Liver (tissue), 9 donors: ENCODE measurements around the gene KLK14. TPM values are rescaled to one million over a fixed set of nuclear protein-coding genes. Genes with fewer than 3 reads are reported as not detected.

Source experiments
- DNase-seq: peaks from one replicate; pipeline ENCODE4 v3.0.0-alpha.2; 2017; ENCODE audit warnings: low spot score
- H3K27ac ChIP-seq, 2 donors: one replicate each; pipeline ENCODE4 v1.7.0; 2013; ENCODE audit warnings: inconsistent platforms in 2 of 2, low read length in 2 of 2, control low read depth in 1 of 2, low read depth in 1 of 2, mild to moderate bottlenecking in 1 of 2
- H3K27me3 ChIP-seq, 4 donors: one replicate each; pipeline versions ENCODE4 v1.6.1 to v1.7.0; 2013; ENCODE audit warnings: low read length in 3 of 4, inconsistent platforms in 1 of 4, mild to moderate bottlenecking in 1 of 4, moderate library complexity in 1 of 4; ENCODE audit not compliant: control insufficient read depth in 4 of 4, insufficient read depth in 4 of 4
- H3K36me3 ChIP-seq, 4 donors: one replicate each; pipeline versions ENCODE4 v1.6.1 to v1.7.0; 2013; ENCODE audit warnings: low read length in 3 of 4, mild to moderate bottlenecking in 3 of 4, low read depth in 1 of 4, moderate library complexity in 1 of 4; ENCODE audit not compliant: control insufficient read depth in 4 of 4, insufficient read depth in 3 of 4
- H3K4me1 ChIP-seq, 4 donors: one replicate each; pipeline versions ENCODE4 v1.6.1 to v1.7.0; 2013; ENCODE audit warnings: low read length in 3 of 4, mild to moderate bottlenecking in 3 of 4, moderate library complexity in 1 of 4; ENCODE audit not compliant: control insufficient read depth in 4 of 4, insufficient read depth in 4 of 4
- H3K4me3 ChIP-seq, 3 donors: one replicate each; pipeline versions ENCODE4 v1.6.1 to v1.7.0; 2013; ENCODE audit warnings: low read length in 3 of 3, control low read depth in 1 of 3, low read depth in 1 of 3, mild to moderate bottlenecking in 1 of 3
- H3K9ac ChIP-seq, 2 donors: one replicate each; pipeline ENCODE4 v1.7.0; 2013; ENCODE audit warnings: low read length in 2 of 2, mild to moderate bottlenecking in 2 of 2, moderate library complexity in 2 of 2, control low read depth in 1 of 2, low read depth in 1 of 2
- H3K9me3 ChIP-seq, 4 donors: one replicate each; pipeline versions ENCODE4 v1.6.1 to v1.7.0; 2013; ENCODE audit warnings: low read length in 3 of 4; ENCODE audit not compliant: control insufficient read depth in 4 of 4
- EGR1 ChIP-seq, 2 donors: IDR thresholded peaks; 2 replicates each; pipeline ENCODE4 v1.6.1; 2016 to 2018; ENCODE audit warnings: antibody characterized with exemption in 2 of 2, low read depth in 2 of 2
- FOXA2 ChIP-seq: IDR thresholded peaks from 2 replicates; pipeline ENCODE4 v1.6.1; 2016; ENCODE audit warnings: antibody characterized with exemption
- GABPA ChIP-seq, 2 donors: IDR thresholded peaks in 1 of 2; conservative IDR thresholded peaks in 1 of 2; 2 replicates each; pipeline ENCODE4 v1.6.1; 2016; ENCODE audit warnings: antibody characterized with exemption in 2 of 2, mild to moderate bottlenecking in 1 of 2, moderate library complexity in 1 of 2
- HNF4A ChIP-seq, 2 donors: conservative IDR thresholded peaks; 2 replicates each; pipeline ENCODE4 v1.6.1; 2016; ENCODE audit warnings: antibody characterized with exemption in 2 of 2, mild to moderate bottlenecking in 2 of 2
- JUND ChIP-seq, 2 donors: IDR thresholded peaks; 2 replicates each; pipeline ENCODE4 v1.6.1; 2016; ENCODE audit warnings: antibody characterized with exemption in 2 of 2
- RAD21 ChIP-seq, 2 donors: IDR thresholded peaks; 2 replicates each; pipeline ENCODE4 v1.6.1; 2016; ENCODE audit warnings: antibody characterized with exemption in 2 of 2, mild to moderate bottlenecking in 2 of 2
- REST ChIP-seq: IDR thresholded peaks from 2 replicates; pipeline ENCODE4 v1.6.1; 2016; ENCODE audit warnings: antibody characterized with exemption, mild to moderate bottlenecking
- RXRA ChIP-seq, 2 donors: IDR thresholded peaks; 2 replicates each; pipeline ENCODE4 v1.6.1; 2017 to 2018; ENCODE audit warnings: antibody characterized with exemption in 2 of 2, mild to moderate bottlenecking in 1 of 2
- SP1 ChIP-seq: IDR thresholded peaks from 2 replicates; pipeline ENCODE4 v1.6.1; 2018; ENCODE audit warnings: antibody characterized with exemption, mild to moderate bottlenecking
- TAF1 ChIP-seq: conservative IDR thresholded peaks from 2 replicates; pipeline ENCODE4 v1.6.1; 2016; ENCODE audit warnings: antibody characterized with exemption, mild to moderate bottlenecking
- YY1 ChIP-seq: IDR thresholded peaks from 2 replicates; pipeline ENCODE4 v1.6.1; 2016; ENCODE audit warnings: antibody characterized with exemption, mild to moderate bottlenecking
- WGBS: extraction: QIAGEN DNeasy Blood & Tissue Kit; methylation state at CpG from one replicate; pipeline ENCODE4 v1.1.7; 2013; 5-methylcytosine and 5-hydroxymethylcytosine counted together
- polyA plus RNA-seq, 2 donors: library from polyadenylated mRNA; stranded (reverse) in 1 of 2; unstranded in 1 of 2; fragments of 200-250 nt in 1 of 2; fragments of >200 nt in 1 of 2; fragmentation: Nextera tagmentation in 1 of 2; extraction: Ambion mirVana in 1 of 2; gene quantifications; one replicate each; pipeline versions ENCODE4 v1.2.1 to v1.2.3, GENCODE V29; 2013 to 2015
- total RNA-seq, 2 donors: library from RNA; depleted of rRNA; stranded (reverse); fragments of >200 nt; gene quantifications; one replicate each; pipeline ENCODE4 v1.2.3, GENCODE V29; 2014
- TF ChIP-seq, protein P1 (sequence below): IDR thresholded peaks from 2 replicates; pipeline ENCODE4 v1.6.1; 2016; ENCODE audit warnings: antibody characterized with exemption
- donor health status: healthy.
- donor health status: healthy.
- donor health status: healthy.
- donor health status: healthy.
- donor health status: healthy.

Gene KLK14
- total and polyA plus RNA-seq, 4 donors = 0.06 TPM; not detected in 3

DNA sequence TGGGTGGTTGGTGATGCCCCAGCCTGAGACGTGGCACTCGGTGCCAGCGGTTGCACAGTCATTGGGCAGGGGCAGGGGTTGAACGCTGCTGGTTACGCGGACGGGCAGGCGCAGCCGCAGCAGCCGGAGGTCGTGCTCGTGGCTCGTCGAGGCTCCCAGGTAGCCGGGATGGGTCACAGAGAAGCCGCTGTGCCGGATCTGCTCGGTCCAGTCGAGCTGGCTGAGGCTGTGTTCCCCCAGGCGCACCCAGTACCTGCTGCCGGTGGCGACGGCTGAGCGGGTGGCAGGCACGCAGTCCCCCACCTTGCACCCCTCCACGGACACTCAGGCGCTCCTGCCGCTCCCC lies 50.8 kb downstream of the KLK14 start (continued):
- TF ChIP-seq FOXA2 = no peak
- TF ChIP-seq YY1 = no peak
- no peak for TF ChIP-seq JUND (IDR thresholded peaks at IDR 0.05)
- no peak for TF ChIP-seq TAF1

DNA sequence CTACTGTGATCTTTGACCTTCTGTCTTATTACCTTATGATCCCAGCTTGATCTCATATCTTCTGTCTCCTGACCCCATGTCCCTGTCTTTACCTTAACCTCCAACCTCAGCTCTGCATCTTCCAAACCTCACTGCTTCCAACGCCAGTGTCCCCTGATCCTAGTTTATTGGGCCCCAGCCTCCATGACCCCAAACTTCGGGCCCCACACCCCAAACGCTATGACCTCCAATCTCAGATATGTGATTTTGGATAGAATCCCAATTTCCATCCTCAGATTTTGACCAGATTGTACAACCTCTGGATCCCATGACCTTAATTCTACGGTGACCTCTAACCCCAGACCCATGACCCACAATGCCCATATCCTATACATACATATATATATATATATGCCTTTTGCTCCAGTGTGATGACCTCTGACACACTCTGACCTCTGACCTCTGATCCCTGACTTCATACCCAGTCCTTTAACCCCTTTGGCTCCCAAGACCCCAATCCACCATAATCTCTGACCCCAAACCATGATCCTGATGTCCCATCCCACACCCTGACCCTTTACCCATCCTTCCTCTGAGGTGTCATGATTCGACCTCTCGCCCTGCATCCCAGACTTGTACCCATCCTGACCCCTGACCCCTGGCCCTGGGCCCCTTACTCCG lies 51.3 kb downstream of the KLK14 start:
- peaks cover 0 to 4% (median 0%) of the 10 kb centered on the region in 4 donors for H3K27me3 ChIP-seq
- WGBS = 85% methylated on average over 7 of the region's 7 CpGs
- no peak overlapping the region for H3K27ac ChIP-seq
- no peaks in the 10 kb centered on the region for H3K36me3 ChIP-seq
- no peak for TF ChIP-seq REST
- TF ChIP-seq, protein P1, sequence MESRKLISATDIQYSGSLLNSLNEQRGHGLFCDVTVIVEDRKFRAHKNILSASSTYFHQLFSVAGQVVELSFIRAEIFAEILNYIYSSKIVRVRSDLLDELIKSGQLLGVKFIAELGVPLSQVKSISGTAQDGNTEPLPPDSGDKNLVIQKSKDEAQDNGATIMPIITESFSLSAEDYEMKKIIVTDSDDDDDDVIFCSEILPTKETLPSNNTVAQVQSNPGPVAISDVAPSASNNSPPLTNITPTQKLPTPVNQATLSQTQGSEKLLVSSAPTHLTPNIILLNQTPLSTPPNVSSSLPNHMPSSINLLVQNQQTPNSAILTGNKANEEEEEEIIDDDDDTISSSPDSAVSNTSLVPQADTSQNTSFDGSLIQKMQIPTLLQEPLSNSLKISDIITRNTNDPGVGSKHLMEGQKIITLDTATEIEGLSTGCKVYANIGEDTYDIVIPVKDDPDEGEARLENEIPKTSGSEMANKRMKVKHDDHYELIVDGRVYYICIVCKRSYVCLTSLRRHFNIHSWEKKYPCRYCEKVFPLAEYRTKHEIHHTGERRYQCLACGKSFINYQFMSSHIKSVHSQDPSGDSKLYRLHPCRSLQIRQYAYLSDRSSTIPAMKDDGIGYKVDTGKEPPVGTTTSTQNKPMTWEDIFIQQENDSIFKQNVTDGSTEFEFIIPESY = no peak
- TF ChIP-seq JUND (IDR thresholded peaks at IDR 0.05) = no peak
- no peak for TF ChIP-seq RAD21 (IDR thresholded peaks at IDR 0.05)
- TF ChIP-seq FOXA2 = no peak
- no peak for DNase-seq
- H3K9ac ChIP-seq = no peak overlapping the region
- H3K4me1 ChIP-seq = no peaks in the 10 kb centered on the region
- no peak overlapping the region for H3K4me3 ChIP-seq
- peaks cover 0 to 3% (median 0%) of the 10 kb centered on the region in 4 donors for H3K9me3 ChIP-seq

DNA sequence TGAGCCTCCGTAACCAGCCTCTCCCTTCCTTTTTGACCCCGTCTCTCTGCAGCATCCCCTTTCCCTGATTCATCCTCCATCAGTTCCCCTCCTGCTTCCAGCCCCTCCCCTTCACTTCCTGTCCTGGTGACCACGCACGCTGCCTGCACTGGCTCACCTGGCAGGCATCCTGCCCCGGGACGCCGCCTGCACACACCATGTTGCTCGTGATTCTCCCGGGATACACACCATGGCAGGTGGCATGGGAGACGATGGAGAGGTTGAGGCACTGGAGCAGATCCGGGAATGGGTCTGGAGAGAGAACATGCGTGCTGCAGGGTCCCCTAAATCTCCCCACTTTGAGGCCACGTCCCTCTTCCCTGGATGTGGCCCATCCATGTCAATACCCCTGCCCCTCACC lies 52.1 kb downstream of the KLK14 start:
- H3K36me3 ChIP-seq = no peaks in the 10 kb centered on the region
- 82% methylated on average over 13 of the region's 13 CpGs for WGBS
- H3K4me1 ChIP-seq = no peaks in the 10 kb centered on the region
- no peak overlapping the region for H3K27ac ChIP-seq
- TF ChIP-seq JUND (IDR thresholded peaks at IDR 0.05) = no peak
- TF ChIP-seq REST = no peak
- no peak for TF ChIP-seq GABPA (IDR thresholded peaks at IDR 0.05 in 1 of 2, conservative IDR thresholded peaks at IDR 0.05 in 1 of 2)
- TF ChIP-seq SP1 = no peak
- TF ChIP-seq RXRA (IDR thresholded peaks at IDR 0.05) = no peak
- TF ChIP-seq EGR1 (IDR thresholded peaks at IDR 0.05; ENCODE audit: low read depth in 2 of 2) = no peak
- no peak for TF ChIP-seq HNF4A (conservative IDR thresholded peaks at IDR 0.05)
- peaks cover 0 to 4% (median 0%) of the 10 kb centered on the region in 4 donors for H3K27me3 ChIP-seq
- no peak overlapping the region for H3K9ac ChIP-seq
- H3K9me3 ChIP-seq = peaks cover 0 to 3% (median 0%) of the 10 kb centered on the region in 4 donors
- DNase-seq = no peak
- H3K4me3 ChIP-seq = no peak overlapping the region
